HepG2 (cell line): ENCODE data around the gene ANKS1B. TPM values are rescaled to one million over a fixed set of nuclear protein-coding genes. Genes with fewer than 3 reads are reported as not detected.

Experiments used
- ATAC-seq: fragments of 200-7000 bp; cut with Tn5 transposase; 3 replicates; pipeline ENCODE4 v1.9.1; 2020; ENCODE audit warnings: mild to moderate bottlenecking, moderate library complexity
- BruUV-seq: library from RNA; stranded (reverse); fragments of 400-500 nt; replicated peaks from 2 replicates; lab custom pipeline; 2021; lab: Mats Ljungman, UMichigan
- CTCF ChIA-PET: fragments of 300-600 bp; formaldehyde crosslinking; extraction: SDS; loops from one replicate; lab custom pipeline; 2021; ENCODE audit warnings: low total read pairs, inconsistent platforms, low intra/inter-chr PET ratio; lab: Yijun Ruan, JAX
- POLR2A ChIA-PET: fragments of 350-600 bp; sonication (Branson Sonifier 250); formaldehyde crosslinking; loops from one replicate; lab custom pipeline; 2020; ENCODE audit warnings: antibody characterized with exemption, inconsistent platforms; lab: Yijun Ruan, JAX
- DNase-seq: peaks from one replicate; pipeline ENCODE4 v3.0.0-alpha.2; 2015; ENCODE audit warnings: low spot score
- FAIRE-seq: peaks from 3 replicates; lab custom pipeline; 2011; peaks lifted over from hg19 to GRCh38; lab: Jason Lieb, UNC
- H2AFZ ChIP-seq: one replicate; pipeline ENCODE4 v1.6.1; 2011; ENCODE audit warnings: low read length, inconsistent platforms
- H3K27ac ChIP-seq: fragments of 300-600 bp; 3 replicates; pipeline ENCODE4 v1.8.0; 2011; ENCODE audit warnings: mixed run types, mild to moderate bottlenecking, mixed read lengths, low read length, inconsistent platforms; ENCODE audit not compliant: insufficient read depth; ENCODE audit errors: extremely low read length
- H3K27me3 ChIP-seq, 2 experiments: fragments of 200-600 bp in 1 of 2; 2 replicates in 1 of 2; 3 replicates in 1 of 2; pipeline versions ENCODE4 v1.6.0 to v1.8.0; 2011; ENCODE audit warnings: low read length in 2 of 2, mild to moderate bottlenecking in 2 of 2, moderate library complexity in 2 of 2, inconsistent platforms in 1 of 2; ENCODE audit not compliant: insufficient read depth in 2 of 2, control insufficient read depth in 1 of 2
- H3K36me3 ChIP-seq, 2 experiments: fragments of 200-600 bp in 1 of 2; replicated peaks in 1 of 2; 2 replicates in 1 of 2; 3 replicates in 1 of 2; pipeline versions ENCODE4 v1.5.1 to v1.8.0; 2011; ENCODE audit warnings: low read length in 2 of 2, inconsistent platforms in 1 of 2; ENCODE audit not compliant: insufficient read depth in 2 of 2, control insufficient read depth in 1 of 2
- H3K4me1 ChIP-seq: 2 replicates; pipeline ENCODE4 v1.5.1; 2012; ENCODE audit warnings: low read length, inconsistent platforms; ENCODE audit not compliant: insufficient read depth
- H3K4me2 ChIP-seq: 2 replicates; pipeline ENCODE4 v1.6.0; 2011; ENCODE audit warnings: low read depth, low read length, inconsistent platforms
- H3K4me3 ChIP-seq, 3 experiments: fragments of 200-600 bp in 1 of 3; sonication (generic), shearing (Covaris generic) in 1 of 3; replicated peaks in 1 of 3; 2 replicates each; pipeline ENCODE4 v1.5.1; 2011 to 2016; ENCODE audit warnings: low read length in 3 of 3, inconsistent platforms in 2 of 3, low read depth in 2 of 3, mild to moderate bottlenecking in 2 of 3, control low read depth in 1 of 3, mixed read lengths in 1 of 3; ENCODE audit not compliant: insufficient read depth in 1 of 3
- H3K79me2 ChIP-seq: one replicate; pipeline ENCODE4 v1.6.1; 2011; ENCODE audit warnings: low read length, inconsistent platforms; ENCODE audit not compliant: insufficient read depth
- H3K9ac ChIP-seq: 2 replicates; pipeline ENCODE4 v1.6.0; 2011; ENCODE audit warnings: mild to moderate bottlenecking, low read depth, low read length, inconsistent platforms; ENCODE audit not compliant: insufficient read depth
- H3K9me3 ChIP-seq: 2 replicates; pipeline ENCODE4 v1.5.1; 2012; ENCODE audit warnings: mild to moderate bottlenecking, low read length
- H4K20me1 ChIP-seq: 2 replicates; pipeline ENCODE4 v1.6.0; 2011; ENCODE audit warnings: inconsistent platforms, mild to moderate bottlenecking, low read length, moderate library complexity; ENCODE audit not compliant: insufficient read depth
- MAFF ChIP-seq: IDR thresholded peaks from 2 replicates; pipeline ENCODE4 v1.6.1; 2011; ENCODE audit warnings: low read depth, low read length, improper control_type of control experiment
- MIER2 ChIP-seq: IDR thresholded peaks from 2 replicates; pipeline ENCODE4 v1.6.1; 2016; ENCODE audit warnings: missing biosample characterization, missing genetic modification reagents
- NFE2L2 ChIP-seq: fragments of 150-350 bp; IDR thresholded peaks from 2 replicates; pipeline ENCODE4 v1.6.1; 2014; ENCODE audit warnings: low read length
- NFRKB ChIP-seq: fragments of 450-650 bp; IDR thresholded peaks from 2 replicates; pipeline ENCODE4 v1.6.1; 2017
- PHF5A ChIP-seq: IDR thresholded peaks from one replicate; pipeline ENCODE4 v1.6.1; 2018; ENCODE audit warnings: low read depth, missing genetic modification reagents; ENCODE audit not compliant: unreplicated experiment
- SP4 ChIP-seq: sonication (generic); formaldehyde crosslinking; IDR thresholded peaks from 2 replicates; pipeline ENCODE4 v1.8.1; 2023; ENCODE audit warnings: mild to moderate bottlenecking, missing genetic modification reagents
- TBP ChIP-seq: sonication (generic); formaldehyde crosslinking; IDR thresholded peaks from 2 replicates; pipeline ENCODE4 v1.5.0; 2020; ENCODE audit warnings: missing genetic modification reagents
- U2AF2 ChIP-seq: fragments of 200-400 bp; formaldehyde crosslinking; IDR thresholded peaks from 2 replicates; pipeline ENCODE4 v1.6.1; 2017; ENCODE audit warnings: low read depth, mild to moderate bottlenecking, low read length
- YY1 ChIP-seq: IDR thresholded peaks from 2 replicates; pipeline ENCODE4 v1.6.1; 2011; ENCODE audit warnings: low read length, low read depth, moderate library complexity, mild to moderate bottlenecking; ENCODE audit not compliant: insufficient read depth, insufficient replicate concordance
- ZFAT ChIP-seq: sonication (generic); formaldehyde crosslinking; conservative IDR thresholded peaks from 2 replicates; pipeline ENCODE4 v1.8.1; 2023; ENCODE audit warnings: missing genetic modification reagents, inconsistent platforms
- ZNF263 ChIP-seq: sonication (generic); formaldehyde crosslinking; IDR thresholded peaks from 2 replicates; pipeline ENCODE4 v1.4.0; 2020; ENCODE audit warnings: missing genetic modification reagents
- ZNF446 ChIP-seq: sonication (generic); formaldehyde crosslinking; IDR thresholded peaks from 2 replicates; pipeline ENCODE4 v1.5.0; 2020; ENCODE audit warnings: mild to moderate bottlenecking, missing genetic modification reagents
- ZNF75D ChIP-seq: sonication (generic); formaldehyde crosslinking; IDR thresholded peaks from 2 replicates; pipeline ENCODE4 v1.8.1; 2023; ENCODE audit warnings: missing genetic modification reagents, mild to moderate bottlenecking, borderline replicate concordance
- ZNF790 ChIP-seq: sonication (generic); formaldehyde crosslinking; IDR thresholded peaks from 2 replicates; pipeline ENCODE4 v1.8.0; 2022; ENCODE audit warnings: missing genetic modification reagents, mild to moderate bottlenecking, borderline replicate concordance
- WGBS: methylation state at CpG from one replicate; pipeline ENCODE4 v1.1.6; 2017; ENCODE audit warnings: low lambda C conversion rate; 5-methylcytosine and 5-hydroxymethylcytosine counted together
- in situ Hi-C: cut with HindIII; loops from 2 replicates; pipeline ENCODE4 v1.10.0; 2017; ENCODE audit warnings: low pct_unique_long_range_greater_than_20kb; ENCODE audit not compliant: extremely low pct_ligation_motif_present
- intact Hi-C: fragments of 100-400 bp; cut with micrococcal nuclease; formaldehyde crosslinking; loops from one replicate; pipeline ENCODE4 v1.10.0; 2022; ENCODE audit not compliant: unreplicated experiment
- polyA plus RNA-seq, 8 experiments: library from polyadenylated mRNA; depleted of rRNA in 3 of 8; stranded (reverse) in 7 of 8; unstranded in 1 of 8; fragments of >200 nt; fragmentation: Illumina TruSeq in 4 of 8; extraction: Trizol in 4 of 8; gene quantifications; 2 replicates each; pipeline versions ENCODE4 v1.2.1 to v1.2.3, GENCODE V29; 2011 to 2016; ENCODE audit warnings: low read depth in 4 of 8, missing spikeins in 1 of 8, mixed read lengths in 1 of 8; ENCODE audit not compliant: insufficient read depth in 1 of 8
- total RNA-seq, 5 experiments: library from RNA; depleted of rRNA; stranded (reverse); fragments of >200 nt; fragmentation: Illumina TruSeq; extraction: Trizol; gene quantifications; 2 replicates each; pipeline ENCODE4 v1.2.3, GENCODE V29; 2016; ENCODE audit warnings: low read depth in 1 of 5
- TF ChIP-seq, protein P1 (sequence below): sonication (generic); formaldehyde crosslinking; IDR thresholded peaks from 2 replicates; pipeline ENCODE4 v1.5.1; 2020; ENCODE audit warnings: mild to moderate bottlenecking, missing genetic modification reagents
- TF ChIP-seq, protein P2 (sequence below), 2 experiments: sonication (generic) in 1 of 2; formaldehyde crosslinking in 1 of 2; IDR thresholded peaks; 2 replicates each; pipeline versions ENCODE4 v1.4.0 to v1.6.1; 2018 to 2020; ENCODE audit warnings: missing genetic modification reagents in 2 of 2, borderline replicate concordance in 1 of 2, low read depth in 1 of 2, mild to moderate bottlenecking in 1 of 2, missing biosample characterization in 1 of 2
- TF ChIP-seq, protein P3 (sequence below): sonication (generic); formaldehyde crosslinking; IDR thresholded peaks from 2 replicates; pipeline ENCODE4 v1.4.0; 2020; ENCODE audit warnings: mild to moderate bottlenecking, missing genetic modification reagents, borderline replicate concordance
- TF ChIP-seq, protein P4 (sequence below): sonication (generic); formaldehyde crosslinking; IDR thresholded peaks from 2 replicates; pipeline ENCODE4 v1.5.0; 2020; ENCODE audit warnings: missing genetic modification reagents

ANKS1B gene
- total and polyA plus RNA-seq, 2 of the 13 experiments (the other 11 are each of a cell fraction or from before 2014, with no cell fraction given) = 0.15 TPM; not detected in 1

DNA sequence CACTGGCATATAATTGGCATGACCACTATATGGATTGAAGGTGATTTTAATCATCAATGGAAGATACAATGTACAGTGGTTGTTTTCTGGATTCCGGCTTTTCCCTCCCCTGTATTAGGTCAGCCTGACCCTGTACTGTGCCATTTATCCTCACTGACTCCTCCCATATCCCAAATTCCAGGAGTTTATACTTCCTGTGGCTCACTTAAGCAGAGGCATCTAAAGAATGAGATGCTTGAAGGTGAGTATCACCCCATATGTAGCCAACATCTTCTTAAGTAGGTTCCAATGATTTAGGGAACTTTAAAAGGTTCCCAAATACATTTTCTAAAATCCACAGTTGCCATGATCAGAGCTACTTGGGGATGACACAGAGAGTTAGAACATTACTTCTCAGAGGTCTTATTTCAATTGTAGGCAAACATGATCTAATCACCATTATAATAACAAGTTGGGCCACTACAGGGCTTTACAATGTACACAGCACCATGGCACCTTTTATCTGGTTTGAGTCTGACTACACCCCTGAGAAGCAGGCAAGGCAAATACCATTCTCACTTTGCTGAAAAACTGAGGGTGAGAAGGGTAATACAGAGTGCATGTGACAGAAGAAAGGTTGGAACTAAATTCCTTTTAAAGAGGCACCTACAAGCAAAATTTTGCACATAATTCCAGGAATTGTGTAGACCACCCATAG lies 549.5 kb downstream of the ANKS1B start:
- H3K79me2 ChIP-seq = no peaks in the 10 kb centered on the region
- H3K9me3 ChIP-seq = no peaks in the 10 kb centered on the region
- H3K9ac ChIP-seq = no peak overlapping the region
- ATAC-seq (no peak), DNase-seq (no peak), FAIRE-seq (no peak)
- TF ChIP-seq, protein P1, sequence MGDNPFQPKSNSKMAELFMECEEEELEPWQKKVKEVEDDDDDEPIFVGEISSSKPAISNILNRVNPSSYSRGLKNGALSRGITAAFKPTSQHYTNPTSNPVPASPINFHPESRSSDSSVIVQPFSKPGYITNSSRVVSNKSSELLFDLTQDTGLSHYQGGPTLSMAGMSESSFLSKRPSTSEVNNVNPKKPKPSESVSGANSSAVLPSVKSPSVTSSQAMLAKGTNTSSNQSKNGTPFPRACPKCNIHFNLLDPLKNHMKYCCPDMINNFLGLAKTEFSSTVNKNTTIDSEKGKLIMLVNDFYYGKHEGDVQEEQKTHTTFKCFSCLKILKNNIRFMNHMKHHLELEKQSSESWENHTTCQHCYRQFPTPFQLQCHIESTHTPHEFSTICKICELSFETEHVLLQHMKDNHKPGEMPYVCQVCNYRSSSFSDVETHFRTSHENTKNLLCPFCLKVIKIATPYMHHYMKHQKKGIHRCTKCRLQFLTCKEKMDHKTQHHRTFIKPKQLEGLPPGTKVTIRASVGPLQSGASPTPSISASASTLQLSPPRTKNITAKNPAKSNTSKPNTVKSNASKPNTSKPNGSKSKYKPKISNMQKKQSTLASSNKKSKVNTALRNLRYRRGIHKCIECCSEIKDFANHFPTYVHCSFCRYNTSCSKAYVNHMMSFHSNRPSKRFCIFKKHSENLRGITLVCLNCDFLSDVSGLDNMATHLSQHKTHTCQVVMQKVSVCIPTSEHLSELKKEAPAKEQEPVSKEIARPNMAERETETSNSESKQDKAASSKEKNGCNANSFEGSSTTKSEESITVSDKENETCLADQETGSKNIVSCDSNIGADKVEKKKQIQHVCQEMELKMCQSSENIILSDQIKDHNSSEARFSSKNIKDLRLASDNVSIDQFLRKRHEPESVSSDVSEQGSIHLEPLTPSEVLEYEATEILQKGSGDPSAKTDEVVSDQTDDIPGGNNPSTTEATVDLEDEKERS (CRISPR knock-in tag) = no peak
- no peak for TF ChIP-seq PHF5A (CRISPR knock-in tag)
- TF ChIP-seq U2AF2 = no peak
- no peak for TF ChIP-seq ZNF75D (CRISPR knock-in tag)
- no peak for TF ChIP-seq NFRKB
- TF ChIP-seq YY1 = no peak
- no peak for TF ChIP-seq MIER2 (CRISPR knock-in tag)
- TF ChIP-seq ZNF446 (CRISPR knock-in tag) = no peak
- no peak for TF ChIP-seq TBP (CRISPR knock-in tag)
- TF ChIP-seq ZNF790 (CRISPR knock-in tag) = no peak
- no peak for TF ChIP-seq NFE2L2
- TF ChIP-seq, protein P2, sequence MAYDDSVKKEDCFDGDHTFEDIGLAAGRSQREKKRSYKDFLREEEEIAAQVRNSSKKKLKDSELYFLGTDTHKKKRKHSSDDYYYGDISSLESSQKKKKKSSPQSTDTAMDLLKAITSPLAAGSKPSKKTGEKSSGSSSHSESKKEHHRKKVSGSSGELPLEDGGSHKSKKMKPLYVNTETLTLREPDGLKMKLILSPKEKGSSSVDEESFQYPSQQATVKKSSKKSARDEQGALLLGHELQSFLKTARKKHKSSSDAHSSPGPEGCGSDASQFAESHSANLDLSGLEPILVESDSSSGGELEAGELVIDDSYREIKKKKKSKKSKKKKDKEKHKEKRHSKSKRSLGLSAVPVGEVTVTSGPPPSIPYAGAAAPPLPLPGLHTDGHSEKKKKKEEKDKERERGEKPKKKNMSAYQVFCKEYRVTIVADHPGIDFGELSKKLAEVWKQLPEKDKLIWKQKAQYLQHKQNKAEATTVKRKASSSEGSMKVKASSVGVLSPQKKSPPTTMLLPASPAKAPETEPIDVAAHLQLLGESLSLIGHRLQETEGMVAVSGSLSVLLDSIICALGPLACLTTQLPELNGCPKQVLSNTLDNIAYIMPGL (CRISPR knock-in tag; IDR thresholded peaks at IDR 0.05; ENCODE audit: borderline replicate concordance in 1 of 2, low read depth in 1 of 2) = no peak
- TF ChIP-seq, protein P3, sequence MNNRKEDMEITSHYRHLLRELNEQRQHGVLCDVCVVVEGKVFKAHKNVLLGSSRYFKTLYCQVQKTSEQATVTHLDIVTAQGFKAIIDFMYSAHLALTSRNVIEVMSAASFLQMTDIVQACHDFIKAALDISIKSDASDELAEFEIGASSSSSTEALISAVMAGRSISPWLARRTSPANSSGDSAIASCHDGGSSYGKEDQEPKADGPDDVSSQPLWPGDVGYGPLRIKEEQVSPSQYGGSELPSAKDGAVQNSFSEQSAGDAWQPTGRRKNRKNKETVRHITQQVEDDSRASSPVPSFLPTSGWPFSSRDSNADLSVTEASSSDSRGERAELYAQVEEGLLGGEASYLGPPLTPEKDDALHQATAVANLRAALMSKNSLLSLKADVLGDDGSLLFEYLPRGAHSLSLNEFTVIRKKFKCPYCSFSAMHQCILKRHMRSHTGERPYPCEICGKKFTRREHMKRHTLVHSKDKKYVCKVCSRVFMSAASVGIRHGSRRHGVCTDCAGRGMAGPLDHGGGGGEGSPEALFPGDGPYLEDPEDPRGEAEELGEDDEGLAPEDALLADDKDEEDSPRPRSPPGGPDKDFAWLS (CRISPR knock-in tag) = no peak
- TF ChIP-seq SP4 = no peak
- TF ChIP-seq, protein P4, sequence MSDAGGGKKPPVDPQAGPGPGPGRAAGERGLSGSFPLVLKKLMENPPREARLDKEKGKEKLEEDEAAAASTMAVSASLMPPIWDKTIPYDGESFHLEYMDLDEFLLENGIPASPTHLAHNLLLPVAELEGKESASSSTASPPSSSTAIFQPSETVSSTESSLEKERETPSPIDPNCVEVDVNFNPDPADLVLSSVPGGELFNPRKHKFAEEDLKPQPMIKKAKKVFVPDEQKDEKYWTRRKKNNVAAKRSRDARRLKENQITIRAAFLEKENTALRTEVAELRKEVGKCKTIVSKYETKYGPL (CRISPR knock-in tag) = no peak
- TF ChIP-seq ZNF263 (CRISPR knock-in tag) = no peak
- TF ChIP-seq ZFAT (CRISPR knock-in tag) = no peak
- no peak for TF ChIP-seq MAFF
- H3K27ac ChIP-seq = no peak overlapping the region
- BruUV-seq = no TSS peak
- WGBS = 9% methylated on average over 1 of the region's 1 CpG
- no peaks in the 10 kb centered on the region for H3K4me1 ChIP-seq
- H3K4me2 ChIP-seq = no peak overlapping the region
- in situ Hi-C loops = no loop called here
- H3K36me3 ChIP-seq = no peaks in the 10 kb centered on the region
- H4K20me1 ChIP-seq = no peaks in the 10 kb centered on the region
- H2AFZ ChIP-seq = no peak overlapping the region
- no peak overlapping the region for H3K4me3 ChIP-seq
- H3K27me3 ChIP-seq = no peaks in the 10 kb centered on the region
- POLR2A ChIA-PET = no interaction called here
- CTCF ChIA-PET = no interaction called here
- intact Hi-C loops = no loop called here
